ENCODE results near the gene C9orf78. TPM values are rescaled to one million over a fixed set of nuclear protein-coding genes. Genes with fewer than 3 reads are reported as not detected.

Gene C9orf78
- total RNA-seq, 4 donors from 2014 or later = 30.2 to 42.2 (median 36.2) TPM

DNA sequence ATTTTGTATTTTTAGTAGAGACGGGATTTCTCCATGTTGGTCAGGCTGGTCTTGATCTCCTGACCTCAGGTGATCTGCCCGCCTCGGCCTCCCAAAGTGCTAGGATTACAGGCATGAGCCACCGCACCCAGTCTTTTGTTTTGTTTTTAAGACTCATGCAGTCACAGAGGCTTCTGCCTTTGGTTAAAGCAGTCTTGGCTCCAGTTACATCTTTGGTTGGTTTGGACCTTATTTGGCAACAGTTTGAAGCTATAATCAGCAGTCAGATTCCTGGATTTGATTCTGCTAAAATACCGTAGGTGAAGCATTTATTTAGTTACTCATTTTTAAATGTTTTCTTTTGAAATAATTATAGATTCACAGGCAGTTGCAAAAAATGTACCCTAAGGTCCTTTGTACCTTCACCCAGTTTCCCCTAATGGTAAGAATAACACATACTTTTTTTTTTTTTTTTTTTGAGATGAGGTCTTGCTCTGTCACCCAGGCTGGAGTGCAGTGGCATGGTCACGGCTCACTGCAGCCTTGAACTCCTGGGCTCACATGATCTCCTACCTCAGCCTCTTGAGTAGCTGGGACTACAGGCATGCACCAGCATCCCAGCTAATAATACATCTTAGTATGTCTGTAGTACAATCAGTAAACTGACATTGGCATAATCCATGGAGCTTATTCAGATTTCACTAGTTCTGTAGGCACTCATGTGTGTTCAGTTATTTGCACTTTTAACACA is 15.9 kb upstream of the C9orf78 start:
- no peak for DNase-seq
- Histone ChIP-seq H3K4me1 (no peaks in the 10 kb centered on the region), H3K4me3 (no peak overlapping the region), H3K27me3 (no peaks in the 10 kb centered on the region), H3K36me3 (peaks cover 0 to 41% (median 0%) of the 10 kb centered on the region in 3 donors), H3K9me3 (no peaks in the 10 kb centered on the region), H3K27ac (peak overlapping the region in 1 of 4 donors; percentile 37)
- TF ChIP-seq, protein P1, sequence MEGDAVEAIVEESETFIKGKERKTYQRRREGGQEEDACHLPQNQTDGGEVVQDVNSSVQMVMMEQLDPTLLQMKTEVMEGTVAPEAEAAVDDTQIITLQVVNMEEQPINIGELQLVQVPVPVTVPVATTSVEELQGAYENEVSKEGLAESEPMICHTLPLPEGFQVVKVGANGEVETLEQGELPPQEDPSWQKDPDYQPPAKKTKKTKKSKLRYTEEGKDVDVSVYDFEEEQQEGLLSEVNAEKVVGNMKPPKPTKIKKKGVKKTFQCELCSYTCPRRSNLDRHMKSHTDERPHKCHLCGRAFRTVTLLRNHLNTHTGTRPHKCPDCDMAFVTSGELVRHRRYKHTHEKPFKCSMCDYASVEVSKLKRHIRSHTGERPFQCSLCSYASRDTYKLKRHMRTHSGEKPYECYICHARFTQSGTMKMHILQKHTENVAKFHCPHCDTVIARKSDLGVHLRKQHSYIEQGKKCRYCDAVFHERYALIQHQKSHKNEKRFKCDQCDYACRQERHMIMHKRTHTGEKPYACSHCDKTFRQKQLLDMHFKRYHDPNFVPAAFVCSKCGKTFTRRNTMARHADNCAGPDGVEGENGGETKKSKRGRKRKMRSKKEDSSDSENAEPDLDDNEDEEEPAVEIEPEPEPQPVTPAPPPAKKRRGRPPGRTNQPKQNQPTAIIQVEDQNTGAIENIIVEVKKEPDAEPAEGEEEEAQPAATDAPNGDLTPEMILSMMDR (IDR thresholded peaks at IDR 0.05) = no peak
- no peak for TF ChIP-seq POLR2A (IDR thresholded peaks at IDR 0.05)

- TF ChIP-seq POLR2A (IDR thresholded peaks at IDR 0.05) = no peak
- TF ChIP-seq, protein P1 (IDR thresholded peaks at IDR 0.05) = no peak
- Histone ChIP-seq H3K27me3 (no peaks in the 10 kb centered on the region), H3K4me3 (no peak overlapping the region), H3K4me1 (no peaks in the 10 kb centered on the region), H3K9me3 (no peaks in the 10 kb centered on the region), H3K36me3 (peaks cover 0 to 40% (median 0%) of the 10 kb centered on the region in 3 donors), H3K27ac (no peak overlapping the region)
- DNase-seq = no peak
These were observed 14.8 kb upstream of the C9orf78 start for GRCh38 chr9:129849901-129850300.

GRCh38 chr9:129848712-129849441 is 13.8 kb upstream of the C9orf78 start:
- no peak for DNase-seq
- Histone ChIP-seq H3K4me1 (no peaks in the 10 kb centered on the region), H3K9me3 (no peaks in the 10 kb centered on the region), H3K4me3 (no peak overlapping the region), H3K27me3 (no peaks in the 10 kb centered on the region), H3K36me3 (peaks cover 0 to 30% (median 0%) of the 10 kb centered on the region in 3 donors), H3K27ac (no peak overlapping the region)
- TF ChIP-seq POLR2A (IDR thresholded peaks at IDR 0.05) = no peak
- TF ChIP-seq, protein P1 (IDR thresholded peaks at IDR 0.05) = no peak

GRCh38 chr9:129845373-129845772 is 10.3 kb upstream of the C9orf78 start:
- no peaks in the 10 kb centered on the region for H3K4me1 ChIP-seq
- H3K36me3 ChIP-seq = no peaks in the 10 kb centered on the region
- no peak overlapping the region for H3K27ac ChIP-seq
- TF ChIP-seq, protein P1 (IDR thresholded peaks at IDR 0.05) = no peak
- H3K27me3 ChIP-seq = no peaks in the 10 kb centered on the region
- no peak for DNase-seq
- no peaks in the 10 kb centered on the region for H3K9me3 ChIP-seq
- H3K4me3 ChIP-seq = no peak overlapping the region

- DNase-seq = no peak
- no peaks in the 10 kb centered on the region for H3K36me3 ChIP-seq
- H3K4me1 ChIP-seq = peaks cover 0 to 21% (median 6%) of the 10 kb centered on the region in 4 donors
- no peaks in the 10 kb centered on the region for H3K27me3 ChIP-seq
- TF ChIP-seq POLR2A (IDR thresholded peaks at IDR 0.05) = no peak
- TF ChIP-seq, protein P1 (IDR thresholded peaks at IDR 0.05) = no peak
- H3K27ac ChIP-seq = no peak overlapping the region
- no peak overlapping the region for H3K4me3 ChIP-seq
- H3K9me3 ChIP-seq = no peaks in the 10 kb centered on the region
These were observed 6.0 kb upstream of the C9orf78 start for GRCh38 chr9:129841071-129841470.

All from Peyer's patch (tissue), 4 donors.